Esophagus (tissue), 2 donors: Measurements from ENCODE around the gene BTG4. TPM values are rescaled to one million over a fixed set of nuclear protein-coding genes. Genes with fewer than 3 reads are reported as not detected.

Experiments used
- H3K27ac ChIP-seq, 2 donors: one replicate each; pipeline ENCODE4 v1.5.1; 2013; ENCODE audit warnings: low read depth in 2 of 2, mild to moderate bottlenecking in 2 of 2, inconsistent platforms in 1 of 2, low read length in 1 of 2, moderate library complexity in 1 of 2
- H3K27me3 ChIP-seq, 2 donors: one replicate each; pipeline ENCODE4 v1.6.1; 2013; ENCODE audit warnings: low read length in 2 of 2, control low read depth in 1 of 2, mild to moderate bottlenecking in 1 of 2; ENCODE audit not compliant: insufficient read depth in 2 of 2, control insufficient read depth in 1 of 2
- H3K36me3 ChIP-seq, 2 donors: one replicate each; pipeline ENCODE4 v1.6.1; 2013; ENCODE audit warnings: low read length in 1 of 2; ENCODE audit not compliant: control insufficient read depth in 2 of 2, insufficient read depth in 2 of 2
- H3K4me1 ChIP-seq, 2 donors: one replicate each; pipeline ENCODE4 v1.6.1; 2013; ENCODE audit warnings: low read length in 1 of 2; ENCODE audit not compliant: control insufficient read depth in 2 of 2, insufficient read depth in 2 of 2
- H3K4me3 ChIP-seq, 2 donors: one replicate each; pipeline ENCODE4 v1.5.1; 2013; ENCODE audit warnings: low read length in 2 of 2, mild to moderate bottlenecking in 2 of 2, low read depth in 1 of 2, moderate library complexity in 1 of 2
- H3K9me3 ChIP-seq, 2 donors: one replicate each; pipeline ENCODE4 v1.6.1; 2013; ENCODE audit warnings: mild to moderate bottlenecking in 2 of 2, low read depth in 1 of 2, low read length in 1 of 2, moderate library complexity in 1 of 2; ENCODE audit not compliant: control insufficient read depth in 2 of 2, insufficient read depth in 1 of 2
- WGBS, 2 donors: extraction: QIAGEN DNeasy Blood & Tissue Kit; methylation state at CpG; one replicate each; pipeline ENCODE4 v1.1.7; 2013; 5-methylcytosine and 5-hydroxymethylcytosine counted together
- polyA plus RNA-seq, 2 donors: library from polyadenylated mRNA; stranded (reverse); fragments of 200-250 nt; gene quantifications; one replicate each; pipeline ENCODE4 v1.2.3, GENCODE V29; 2013
- donor health status: healthy with polysubstance abuse.
- donor health status: Bipolar disorder and iron deficiency.

Gene BTG4
- polyA plus RNA-seq, 2 donors: not detected

DNA sequence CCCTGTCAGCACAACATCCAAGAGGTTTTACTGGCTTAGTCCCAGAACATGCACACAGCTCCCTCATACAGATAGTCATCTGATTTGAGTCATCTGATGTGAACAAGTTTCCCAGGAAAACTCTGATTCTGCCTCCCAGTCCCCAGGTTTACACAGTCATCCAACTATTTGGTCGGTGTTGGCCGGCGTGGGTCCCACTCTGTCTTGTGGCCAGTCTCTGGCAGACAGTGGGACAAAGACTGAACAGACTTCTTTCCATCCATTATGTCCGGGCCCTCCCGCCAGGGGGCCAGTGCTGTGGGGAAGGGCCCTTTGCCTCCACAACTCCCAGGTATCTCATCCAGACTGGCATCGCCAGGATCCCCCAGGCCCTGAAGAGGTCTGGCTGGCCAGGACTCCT, 60.0 kb downstream of the BTG4 start:
- WGBS, 2 donors: 91 to 94% methylated on average over 6 of the region's 6 CpGs
- Histone ChIP-seq H3K4me1 (no peaks in the 10 kb centered on the region), H3K4me3 (no peak overlapping the region), H3K36me3 (no peaks in the 10 kb centered on the region), H3K27ac (no peak overlapping the region), H3K27me3 (no peaks in the 10 kb centered on the region), H3K9me3 (no peaks in the 10 kb centered on the region)

DNA sequence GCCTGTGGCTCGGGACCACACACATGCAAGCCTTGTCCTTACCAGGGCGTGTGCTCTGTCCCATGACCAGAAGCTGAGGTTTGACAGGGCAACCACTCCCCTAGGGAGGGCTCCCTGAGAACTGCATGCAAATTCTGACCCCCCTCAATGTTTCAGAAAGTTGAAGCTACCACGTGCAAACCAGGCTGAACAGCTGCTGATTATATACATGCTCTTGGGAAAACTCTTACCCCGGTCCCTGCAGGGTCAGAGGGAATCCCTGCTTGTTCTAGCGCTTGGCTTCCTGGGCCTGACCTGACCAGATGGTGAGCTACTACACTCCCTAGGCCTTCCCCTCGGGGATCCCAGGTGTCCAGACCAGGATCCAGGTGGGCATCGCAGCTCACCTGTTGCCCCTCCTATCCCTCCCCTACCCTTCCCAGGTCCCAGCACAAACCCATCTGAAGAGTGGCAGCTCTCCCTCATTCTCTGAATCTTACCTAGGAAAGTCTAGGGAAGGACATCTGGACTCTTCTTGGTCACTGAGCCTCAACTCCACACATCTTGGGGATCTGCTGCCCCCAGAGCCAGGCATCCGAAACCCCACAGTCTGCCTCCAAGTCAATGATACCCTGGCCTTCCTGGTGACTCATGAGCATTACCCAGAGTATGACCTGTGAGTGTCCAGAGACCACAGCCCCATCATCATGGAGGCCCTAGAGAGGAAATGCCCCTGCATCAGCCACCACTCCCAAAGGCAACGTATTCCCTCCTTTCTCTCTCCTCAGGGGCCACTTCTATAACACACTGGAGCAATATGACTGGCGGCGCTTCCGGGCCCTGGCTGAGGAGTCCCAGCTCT, 61.5 kb downstream of the BTG4 start:
- Histone ChIP-seq H3K4me1 (peaks cover 0 to 3% of the 10 kb centered on the region in 2 donors), H3K27ac (no peak overlapping the region), H3K4me3 (no peak overlapping the region), H3K36me3 (no peaks in the 10 kb centered on the region), H3K9me3 (no peaks in the 10 kb centered on the region), H3K27me3 (no peaks in the 10 kb centered on the region)
- WGBS, 2 donors: 87 to 88% methylated on average over 12 of the region's 12 CpGs

DNA sequence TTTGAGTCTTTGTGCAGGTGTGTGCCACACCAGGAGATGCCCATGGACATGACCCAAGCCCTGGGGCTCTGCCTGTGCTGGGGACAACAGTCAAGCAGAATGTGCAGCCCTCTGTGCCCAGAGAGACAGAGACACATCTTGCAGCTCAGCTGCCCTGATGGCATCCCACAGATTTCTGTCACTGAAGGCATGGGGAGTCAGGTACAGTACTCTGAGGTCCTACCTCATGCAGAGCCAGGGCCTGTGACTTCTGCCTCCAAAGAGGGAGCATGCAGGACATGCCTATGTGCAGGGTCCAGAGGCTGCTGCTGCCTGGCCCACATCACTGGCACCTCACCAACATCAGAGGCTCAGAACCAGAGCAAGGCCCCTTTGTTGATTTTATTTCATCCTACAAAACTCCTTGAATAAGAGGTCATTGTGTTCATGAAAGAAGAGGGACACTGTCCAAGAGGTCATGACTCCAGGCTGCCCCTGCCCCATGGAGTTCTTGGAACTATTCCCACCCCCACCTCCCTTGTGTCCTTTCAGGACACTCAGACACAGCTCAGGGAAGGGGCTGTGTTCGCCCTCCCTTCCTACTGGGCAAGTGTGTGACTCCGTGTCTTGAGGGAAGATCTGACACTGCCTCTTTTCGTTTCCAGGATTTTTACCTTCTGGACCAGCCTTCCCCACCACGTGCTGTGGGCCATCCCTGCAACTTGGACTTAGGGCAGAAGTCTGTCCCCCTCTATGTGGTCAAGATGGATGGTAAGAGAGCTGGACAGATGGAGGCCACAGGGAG, 62.3 kb downstream of the BTG4 start:
- H3K27me3 ChIP-seq: no peaks in the 10 kb centered on the region
- no peak overlapping the region for H3K27ac ChIP-seq
- peaks cover 0 to 3% of the 10 kb centered on the region in 2 donors for H3K4me1 ChIP-seq
- no peak overlapping the region for H3K4me3 ChIP-seq
- no peaks in the 10 kb centered on the region for H3K36me3 ChIP-seq
- 81 to 86% methylated on average over 4 of the region's 4 CpGs for WGBS, 2 donors
- H3K9me3 ChIP-seq: no peaks in the 10 kb centered on the region

DNA sequence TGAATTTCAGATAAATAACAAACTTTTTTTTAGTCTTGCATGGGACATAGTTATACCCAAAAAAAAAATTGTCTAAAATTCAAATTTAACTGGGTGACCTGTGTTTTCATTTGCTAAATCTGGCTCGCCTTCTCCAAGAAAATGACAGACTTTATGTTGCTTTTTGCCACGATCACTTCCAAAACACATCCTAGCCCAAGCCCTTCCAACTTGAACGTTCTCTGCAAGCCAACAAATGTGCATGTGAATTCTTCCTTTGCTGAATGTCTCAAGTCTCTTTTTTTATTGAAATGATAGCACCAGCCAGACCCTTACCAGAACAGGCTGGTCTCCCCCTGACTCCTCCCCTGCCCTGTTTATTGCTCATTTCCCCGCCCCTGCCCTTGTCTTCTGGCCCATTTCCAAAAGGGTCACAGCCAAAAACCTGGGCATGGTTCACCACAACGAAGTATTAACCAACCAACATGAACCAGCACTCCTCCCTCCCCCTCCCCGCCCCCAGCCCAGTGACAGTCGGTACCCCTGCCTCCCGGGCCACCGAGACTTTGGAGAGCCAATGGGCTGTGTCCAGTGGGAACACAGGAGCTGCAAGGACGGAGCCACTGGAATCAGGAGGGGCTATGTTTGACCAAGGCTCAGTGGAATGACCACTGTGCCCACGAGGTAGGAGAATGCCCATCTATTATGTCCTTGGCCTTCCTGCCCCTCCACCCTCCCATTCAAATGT, 63.2 kb downstream of the BTG4 start:
- Histone ChIP-seq H3K27ac (no peak overlapping the region), H3K9me3 (no peaks in the 10 kb centered on the region), H3K4me3 (no peak overlapping the region), H3K36me3 (no peaks in the 10 kb centered on the region), H3K27me3 (no peaks in the 10 kb centered on the region), H3K4me1 (peaks cover 0 to 3% of the 10 kb centered on the region in 2 donors)
- 61 to 63% methylated on average over 11 of the region's 11 CpGs for WGBS, 2 donors

DNA sequence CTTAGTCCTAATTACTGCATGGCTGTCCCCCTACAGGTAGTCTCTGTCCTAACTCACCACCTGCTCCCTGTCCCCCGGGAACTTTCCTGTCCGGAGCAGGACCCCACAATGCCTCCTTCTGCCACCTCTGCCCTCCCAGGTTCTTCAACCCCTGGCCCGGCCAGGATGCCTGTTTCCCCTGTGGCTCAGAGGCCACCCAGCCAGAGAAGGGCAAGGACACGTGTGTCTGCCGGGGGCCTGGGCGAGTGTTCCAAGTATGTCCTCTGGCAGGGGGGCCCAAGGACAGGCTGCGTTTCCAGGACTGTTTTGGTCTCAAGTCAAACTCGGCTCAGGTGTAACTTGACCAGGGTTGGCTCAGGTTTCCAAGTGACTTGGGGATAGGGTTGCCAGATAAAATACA, 63.8 kb downstream of the BTG4 start:
- WGBS, 2 donors: 77 to 81% methylated on average over 8 of the region's 8 CpGs
- Histone ChIP-seq H3K4me3 (no peak overlapping the region), H3K27me3 (no peaks in the 10 kb centered on the region), H3K27ac (no peak overlapping the region), H3K9me3 (no peaks in the 10 kb centered on the region), H3K36me3 (no peaks in the 10 kb centered on the region), H3K4me1 (peaks cover 0 to 3% of the 10 kb centered on the region in 2 donors)

DNA sequence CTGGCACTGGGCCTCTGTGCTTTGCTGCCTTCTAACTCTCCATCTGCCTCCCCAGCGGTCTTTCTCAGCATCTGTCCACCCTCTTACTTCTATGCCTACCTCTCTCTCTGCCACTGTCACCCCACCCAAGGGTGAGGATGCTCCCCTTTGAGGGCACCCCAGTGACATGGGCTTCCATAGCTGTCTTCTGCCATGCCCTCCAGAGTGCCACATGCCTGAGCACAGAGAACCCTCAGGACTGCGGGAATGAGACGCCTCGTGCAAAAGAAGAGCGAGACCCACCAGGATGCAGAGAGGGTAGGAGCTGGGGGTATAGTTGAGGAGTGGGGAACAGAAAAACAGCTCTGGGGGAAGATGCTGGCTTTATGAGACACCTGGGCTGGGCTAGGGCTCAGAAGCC, 64.3 kb downstream of the BTG4 start:
- H3K4me3 ChIP-seq: no peak overlapping the region
- H3K36me3 ChIP-seq: no peaks in the 10 kb centered on the region
- peaks cover 0 to 3% of the 10 kb centered on the region in 2 donors for H3K4me1 ChIP-seq
- H3K27me3 ChIP-seq: no peaks in the 10 kb centered on the region
- no peaks in the 10 kb centered on the region for H3K9me3 ChIP-seq
- no peak overlapping the region for H3K27ac ChIP-seq
- 88 to 96% methylated on average over 5 of the region's 5 CpGs for WGBS, 2 donors

DNA sequence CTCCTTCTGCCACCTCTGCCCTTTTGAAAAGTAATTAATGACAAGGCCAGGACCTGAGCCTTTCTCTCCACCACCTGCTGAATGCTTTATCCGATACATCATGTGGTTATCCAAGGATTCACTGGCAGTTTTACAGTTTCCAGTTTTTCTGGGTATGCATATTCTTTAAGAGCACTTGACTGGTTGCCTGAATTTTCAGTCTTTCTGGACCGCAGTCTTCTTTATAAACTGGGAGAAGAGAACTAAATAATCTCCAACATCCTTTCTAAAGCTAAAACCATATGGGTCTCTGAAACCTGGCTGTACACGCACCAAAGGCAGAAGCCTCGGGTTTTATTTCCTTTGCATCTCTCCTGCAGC, 65.1 kb downstream of the BTG4 start:
- H3K27ac ChIP-seq: no peak overlapping the region
- H3K9me3 ChIP-seq: no peaks in the 10 kb centered on the region
- peaks cover 0 to 3% of the 10 kb centered on the region in 2 donors for H3K4me1 ChIP-seq
- no peak overlapping the region for H3K4me3 ChIP-seq
- no peaks in the 10 kb centered on the region for H3K27me3 ChIP-seq
- WGBS, 2 donors: 77 to 82% methylated on average over 4 of the region's 4 CpGs
- H3K36me3 ChIP-seq: no peaks in the 10 kb centered on the region

DNA sequence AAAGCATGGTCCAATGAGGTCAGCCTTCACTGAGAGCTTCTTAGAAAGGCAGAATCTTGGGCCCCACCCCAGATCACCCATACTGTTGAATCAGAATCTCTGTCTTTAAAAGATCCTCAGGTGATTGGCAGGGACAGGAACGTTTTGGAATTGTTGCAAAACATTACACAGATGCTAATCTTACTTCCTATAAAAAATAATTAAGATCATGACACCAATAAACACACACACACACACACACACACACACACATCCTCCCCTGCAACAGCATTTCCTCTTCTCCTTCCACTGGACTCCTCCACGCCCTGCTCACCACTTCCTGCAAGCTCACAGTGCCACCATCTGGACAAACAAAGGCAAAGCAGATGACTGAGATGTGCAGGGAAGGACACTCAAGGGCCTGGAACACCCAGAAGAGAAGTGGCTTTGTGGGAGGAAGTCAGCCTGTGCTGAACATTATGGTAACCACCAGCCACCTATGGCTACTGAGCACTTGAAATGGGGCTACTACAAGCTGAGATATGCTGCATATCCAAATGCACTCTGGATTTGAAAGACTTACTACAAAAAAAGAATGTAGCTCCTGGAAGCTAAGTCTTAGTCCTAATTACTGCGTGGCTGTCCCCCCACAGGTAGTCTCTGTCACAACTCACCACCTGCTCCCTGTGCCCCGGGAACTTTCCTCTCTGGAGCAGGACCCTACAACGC, 65.6 kb downstream of the BTG4 start:
- Histone ChIP-seq H3K4me3 (no peak overlapping the region), H3K27me3 (no peaks in the 10 kb centered on the region), H3K9me3 (no peaks in the 10 kb centered on the region), H3K36me3 (no peaks in the 10 kb centered on the region), H3K4me1 (peaks cover 0 to 3% of the 10 kb centered on the region in 2 donors), H3K27ac (no peak overlapping the region)
- WGBS, 2 donors: 38 to 39% methylated on average over 5 of the region's 5 CpGs

DNA sequence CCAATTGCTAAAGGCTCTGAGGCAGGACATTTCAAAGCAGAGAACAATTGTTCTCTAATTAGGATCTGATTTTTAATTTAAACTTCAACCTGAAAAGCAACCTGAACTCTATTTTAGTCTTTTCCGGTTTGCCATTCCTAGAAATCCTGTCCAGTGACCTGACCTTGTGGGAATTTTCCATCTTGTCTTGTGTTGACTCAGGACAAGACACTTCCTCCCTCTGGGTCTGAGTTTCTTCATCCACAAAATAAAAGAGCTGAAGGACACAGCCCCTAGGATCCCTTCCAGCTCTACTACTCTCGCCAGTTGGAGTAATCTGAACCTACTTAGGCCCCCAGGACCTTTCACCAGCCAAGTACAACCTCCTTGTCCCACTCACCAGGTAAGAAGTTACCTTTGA, 66.6 kb downstream of the BTG4 start:
- Histone ChIP-seq H3K27me3 (no peaks in the 10 kb centered on the region), H3K4me3 (no peak overlapping the region), H3K36me3 (no peaks in the 10 kb centered on the region), H3K27ac (no peak overlapping the region), H3K9me3 (no peaks in the 10 kb centered on the region), H3K4me1 (peaks cover 0 to 8% of the 10 kb centered on the region in 2 donors)
- WGBS, 2 donors: 71 to 75% methylated on average over 2 of the region's 2 CpGs
